HG03575 (cell line): ENCODE results near the gene GJA4.

ENCODE experiments used
- ATAC-seq: cut with Tn5 transposase; IDR thresholded peaks from one replicate; pipeline ENCODE4 v1.9.1; 2021; ENCODE audit not compliant: unreplicated experiment, insufficient number of reproducible peaks, low FRiP score; ENCODE audit errors: extremely low read depth

GJA4 gene

GRCh38 chr1:34792868-34793727 is at the start of gene GJA4:
TSS of gene GJA4 (plus strand) at chr1:34792999. CDS start at chr1:34794214, 1,215 bp downstream.
- ATAC-seq = no peak

- ATAC-seq = no peak
These were observed 49.0 kb upstream of the GJA4 start for GRCh38 chr1:34743775-34744174.

GRCh38 chr1:34744851-34745250 is 47.9 kb upstream of the GJA4 start:
- no peak for ATAC-seq

GRCh38 chr1:34745666-34746065 is 47.1 kb upstream of the GJA4 start:
- ATAC-seq = no peak

GRCh38 chr1:34746101-34746500 is 46.7 kb upstream of the GJA4 start:
- ATAC-seq = no peak

GRCh38 chr1:34746785-34747637 is 45.8 kb upstream of the GJA4 start:
- no peak for ATAC-seq

GRCh38 chr1:34747638-34747941 is 45.2 kb upstream of the GJA4 start:
- ATAC-seq = no peak

- no peak for ATAC-seq
These were observed 42.8 kb upstream of the GJA4 start for GRCh38 chr1:34749992-34750391.

GRCh38 chr1:34750610-34751009 is 42.2 kb upstream of the GJA4 start:
- no peak for ATAC-seq

GRCh38 chr1:34753163-34753562 is 39.6 kb upstream of the GJA4 start:
- ATAC-seq = no peak

GRCh38 chr1:34754964-34755637 is 37.7 kb upstream of the GJA4 start, which contains the start of gene GJB5:
TSS of gene GJB5 (plus strand) at chr1:34755047. CDS start at chr1:34757331, 2,284 bp downstream.
- ATAC-seq = no peak

GRCh38 chr1:34755961-34756360 is 36.8 kb upstream of the GJA4 start:
- ATAC-seq = no peak

- ATAC-seq = no peak
These were observed 35.4 kb upstream of the GJA4 start for GRCh38 chr1:34757386-34757785.

- no peak for ATAC-seq
These were observed 34.0 kb upstream of the GJA4 start for GRCh38 chr1:34758751-34759150.

GRCh38 chr1:34759503-34760357 is 33.1 kb upstream of the GJA4 start, which contains the start of gene GJB4:
TSS of gene GJB4 (plus strand) at chr1:34759740. CDS start at chr1:34761255, 1,515 bp downstream.
- no peak for ATAC-seq

- no peak for ATAC-seq
These were observed 31.5 kb upstream of the GJA4 start for GRCh38 chr1:34761176-34761761.

GRCh38 chr1:34761776-34762307 is 31.0 kb upstream of the GJA4 start:
- ATAC-seq = no peak
